Fibroblast of the conjunctiva (primary cell): ENCODE measurements around the gene IL1RAPL1.
"Not testable (repeated sequence)": the region's sequence is repeated elsewhere in the genome, so short reads cannot be mapped to it uniquely, and the experiment has no call there.

ENCODE experiments used
- DNase-seq: peaks from one replicate; pipeline ENCODE4 v3.0.0-alpha.2; 2010; ENCODE audit warnings: low read depth

The IL1RAPL1 gene

GRCh38 chrX:29113221-29113620 is 526.0 kb downstream of the IL1RAPL1 start:
- no peak for DNase-seq

GRCh38 chrX:29122817-29123216 is 535.6 kb downstream of the IL1RAPL1 start:
- not testable (repeated sequence) for DNase-seq

- no peak for DNase-seq
Measured at GRCh38 chrX:29130905-29131304, 543.7 kb downstream of the IL1RAPL1 start.

- DNase-seq, result no peak
Measured at GRCh38 chrX:29136904-29137303, 549.7 kb downstream of the IL1RAPL1 start.

- DNase-seq, result no peak
Measured at GRCh38 chrX:29138003-29138402, 550.8 kb downstream of the IL1RAPL1 start.

GRCh38 chrX:29143356-29143755 is 556.1 kb downstream of the IL1RAPL1 start:
- peak; percentile 26 for DNase-seq

GRCh38 chrX:29143756-29144155 is 556.5 kb downstream of the IL1RAPL1 start:
- no peak for DNase-seq

- DNase-seq, result no peak
Measured at GRCh38 chrX:29145316-29145715, 558.1 kb downstream of the IL1RAPL1 start.

- DNase-seq, result no peak
Measured at GRCh38 chrX:29148511-29148910, 561.3 kb downstream of the IL1RAPL1 start.

- DNase-seq, result no peak
Measured at GRCh38 chrX:29155286-29155685, 568.0 kb downstream of the IL1RAPL1 start.

- no peak for DNase-seq
Measured at GRCh38 chrX:29172880-29173279, 585.6 kb downstream of the IL1RAPL1 start.

- DNase-seq, result no peak
Measured at GRCh38 chrX:29187264-29187663, 600.0 kb downstream of the IL1RAPL1 start.

- DNase-seq, result no peak
Measured at GRCh38 chrX:29196501-29196900, 609.3 kb downstream of the IL1RAPL1 start.

- no peak for DNase-seq
Measured at GRCh38 chrX:29215251-29215650, 628.0 kb downstream of the IL1RAPL1 start.

- DNase-seq, result no peak
Measured at GRCh38 chrX:29225670-29226069, 638.4 kb downstream of the IL1RAPL1 start.

GRCh38 chrX:29229802-29230201 is 642.6 kb downstream of the IL1RAPL1 start:
- DNase-seq, result no peak

- no peak for DNase-seq
Measured at GRCh38 chrX:29231800-29232199, 644.6 kb downstream of the IL1RAPL1 start.

GRCh38 chrX:29233592-29234183 is 646.4 kb downstream of the IL1RAPL1 start:
- DNase-seq, result no peak

GRCh38 chrX:29237972-29238371 is 650.7 kb downstream of the IL1RAPL1 start:
- DNase-seq, result no peak

GRCh38 chrX:29241809-29242208 is 654.6 kb downstream of the IL1RAPL1 start:
- DNase-seq, result no peak

- no peak for DNase-seq
Measured at GRCh38 chrX:29242856-29243255, 655.6 kb downstream of the IL1RAPL1 start.

GRCh38 chrX:29243942-29244341 is 656.7 kb downstream of the IL1RAPL1 start:
- no peak for DNase-seq

- DNase-seq, result no peak
Measured at GRCh38 chrX:29254515-29254914, 667.3 kb downstream of the IL1RAPL1 start.

- DNase-seq, result peak; percentile 8
Measured at GRCh38 chrX:29257521-29257920, 670.3 kb downstream of the IL1RAPL1 start.

- no peak for DNase-seq
Measured at GRCh38 chrX:29269390-29269789, 682.1 kb downstream of the IL1RAPL1 start.
